Colonic mucosa (tissue), 4 donors: ENCODE data around the gene WNT9B. TPM values are rescaled to one million over a fixed set of nuclear protein-coding genes. Genes with fewer than 3 reads are reported as not detected.

ENCODE experiments used
- DNase-seq: peaks from one replicate; pipeline ENCODE4 v3.0.0-alpha.2; 2020
- H3K27ac ChIP-seq: fragments of 200-600 bp; one replicate; pipeline ENCODE4 v1.8.0; 2021
- H3K27me3 ChIP-seq: fragments of 200-600 bp; one replicate; pipeline ENCODE4 v1.8.0; 2021
- H3K36me3 ChIP-seq: fragments of 200-600 bp; one replicate; pipeline ENCODE4 v1.8.0; 2021
- H3K4me1 ChIP-seq: fragments of 200-600 bp; one replicate; pipeline ENCODE4 v1.8.0; 2021; ENCODE audit warnings: mild to moderate bottlenecking
- H3K4me3 ChIP-seq: fragments of 200-600 bp; one replicate; pipeline ENCODE4 v1.8.0; 2021
- H3K9ac ChIP-seq, 2 donors: one replicate each; pipeline ENCODE4 v1.7.0; 2013; ENCODE audit warnings: control low read depth in 2 of 2, low read depth in 2 of 2, low read length in 2 of 2
- H3K9me3 ChIP-seq: fragments of 200-600 bp; one replicate; pipeline ENCODE4 v1.8.0; 2021
- CTCF ChIP-seq: fragments of 200-600 bp; IDR thresholded peaks from one replicate; pipeline ENCODE4 v1.8.0; 2022; ENCODE audit warnings: antibody characterized with exemption, mild to moderate bottlenecking
- intact Hi-C: fragments of 100-400 bp; cut with DNase I; formaldehyde crosslinking; loops from one replicate; pipeline ENCODE4 v1.14.1; 2022
- total RNA-seq, 2 donors: library from RNA; stranded (reverse); fragmentation: NEBNext Ultra II Directional in 1 of 2; extraction: Animal tissue kit (Norgen Biotek cat#: 25700) in 1 of 2; gene quantifications; one replicate each; pipeline ENCODE4 v1.2.1, GENCODE V29; 2021
- donor health status: healthy.
- donor health status: DM: no; HTN: no; CAD: no.
- donor health status: DM: no; HTN: no; CAD: no.

Gene WNT9B
- total RNA-seq, 2 donors from 2014 or later, result not detected

GRCh38 chr17:46869975-46870803 lies 18.8 kb downstream of the WNT9B start:
- Histone ChIP-seq H3K27me3 (no peaks in the 10 kb centered on the region), H3K9me3 (no peaks in the 10 kb centered on the region), H3K36me3 (no peaks in the 10 kb centered on the region), H3K4me3 (no peak overlapping the region), H3K9ac (no peak overlapping the region), H3K4me1 (no peaks in the 10 kb centered on the region), H3K27ac (no peak overlapping the region)
- DNase-seq, result peak; percentile 74
- TF ChIP-seq CTCF, result no peak
- intact Hi-C loops, result no loop called here

- Histone ChIP-seq H3K9me3 (no peaks in the 10 kb centered on the region), H3K27me3 (no peaks in the 10 kb centered on the region), H3K27ac (no peak overlapping the region), H3K4me1 (no peaks in the 10 kb centered on the region), H3K36me3 (no peaks in the 10 kb centered on the region), H3K9ac (no peak overlapping the region), H3K4me3 (no peak overlapping the region)
- intact Hi-C loops, result no loop called here
- DNase-seq, result no peak
- no peak for TF ChIP-seq CTCF
These were observed 21.0 kb downstream of the WNT9B start for GRCh38 chr17:46872421-46872820.

- no peak overlapping the region for H3K4me3 ChIP-seq
- no peaks in the 10 kb centered on the region for H3K4me1 ChIP-seq
- no peak overlapping the region for H3K27ac ChIP-seq
- intact Hi-C loops, result no loop called here
- no peak for TF ChIP-seq CTCF
- H3K9ac ChIP-seq, result no peak overlapping the region
- no peaks in the 10 kb centered on the region for H3K36me3 ChIP-seq
- DNase-seq, result no peak
- H3K9me3 ChIP-seq, result no peaks in the 10 kb centered on the region
- no peaks in the 10 kb centered on the region for H3K27me3 ChIP-seq
These were observed 22.7 kb downstream of the WNT9B start for GRCh38 chr17:46873941-46874645.

GRCh38 chr17:46874906-46875305 lies 23.5 kb downstream of the WNT9B start:
- Histone ChIP-seq H3K9ac (no peak overlapping the region), H3K4me1 (no peaks in the 10 kb centered on the region), H3K27ac (no peak overlapping the region), H3K4me3 (no peak overlapping the region), H3K9me3 (no peaks in the 10 kb centered on the region), H3K27me3 (no peaks in the 10 kb centered on the region), H3K36me3 (no peaks in the 10 kb centered on the region)
- intact Hi-C loops, result loop anchor here (5.0 kb wide), 1 partner anchor 33 kb away; no protein-coding TSS in a partner anchor
- TF ChIP-seq CTCF, result no peak
- DNase-seq, result no peak

GRCh38 chr17:46875849-46876352 lies 24.5 kb downstream of the WNT9B start:
- no peak for TF ChIP-seq CTCF
- Histone ChIP-seq H3K27me3 (no peaks in the 10 kb centered on the region), H3K9ac (no peak overlapping the region), H3K4me3 (no peak overlapping the region), H3K36me3 (no peaks in the 10 kb centered on the region), H3K9me3 (no peaks in the 10 kb centered on the region), H3K27ac (no peak overlapping the region), H3K4me1 (no peaks in the 10 kb centered on the region)
- intact Hi-C loops, result loop anchor here (5.0 kb wide), 1 partner anchor 34 kb away; no protein-coding TSS in a partner anchor
- no peak for DNase-seq
